Posterior cingulate gyrus (tissue), 11 donors: ENCODE results near the gene RBMS1.
A peak's percentile ranks its signal among the peaks of the same experiment; 100 is the strongest.
"Not testable (repeated sequence)": the region's sequence is repeated elsewhere in the genome, so short reads cannot be mapped to it uniquely, and the experiment has no call there.

Experiments used
- DNase-seq, 10 donors: peaks; one replicate each; pipeline versions ENCODE4 v3.0.0 to v3.0.0-alpha.2; 2020 to 2021; ENCODE audit warnings: mixed read lengths in 3 of 10
- intact Hi-C: fragments of 100-400 bp; cut with DNase I; formaldehyde crosslinking; loops from one replicate; pipeline ENCODE4 v1.15.1; 2023

RBMS1 gene

GRCh38 chr2:160368988-160369930, 124.3 kb downstream of the RBMS1 start:
- intact Hi-C loops, result no loop called here
- no peak for DNase-seq

- no peak for DNase-seq
- intact Hi-C loops, result no loop called here
Observed at GRCh38 chr2:160367887-160368286, 125.7 kb downstream of the RBMS1 start.

- DNase-seq, result not testable (repeated sequence)
Observed at GRCh38 chr2:160367139-160367538, 126.5 kb downstream of the RBMS1 start.

GRCh38 chr2:160366474-160366873, 127.1 kb downstream of the RBMS1 start:
- intact Hi-C loops, result no loop called here
- DNase-seq, result no peak

More at GRCh38 chr2:160367139-160367538, 126.5 kb downstream of the RBMS1 start:
- intact Hi-C loops, result not testable (repeated sequence)

- peak in 2 of 10 donors; percentile 40 to 81 for DNase-seq
- intact Hi-C loops, result no loop called here
Observed at GRCh38 chr2:160365716-160366367, 127.8 kb downstream of the RBMS1 start.

GRCh38 chr2:160364364-160364763, 129.2 kb downstream of the RBMS1 start:
- intact Hi-C loops, result no loop called here
- no peak for DNase-seq

GRCh38 chr2:160363961-160364360, 129.6 kb downstream of the RBMS1 start:
- intact Hi-C loops, result no loop called here
- DNase-seq, result no peak

GRCh38 chr2:160363055-160363454, 130.6 kb downstream of the RBMS1 start:
- intact Hi-C loops, result no loop called here
- DNase-seq, result no peak

GRCh38 chr2:160362541-160362940, 131.1 kb downstream of the RBMS1 start:
- DNase-seq, result no peak
- intact Hi-C loops, result no loop called here

- intact Hi-C loops, result no loop called here
- no peak for DNase-seq
Observed at GRCh38 chr2:160362018-160362417, 131.6 kb downstream of the RBMS1 start.

- intact Hi-C loops, result no loop called here
- no peak for DNase-seq
Observed at GRCh38 chr2:160360089-160360757, 133.4 kb downstream of the RBMS1 start.

- intact Hi-C loops, result no loop called here
- no peak for DNase-seq
Observed at GRCh38 chr2:160358046-160358445, 135.6 kb downstream of the RBMS1 start.

GRCh38 chr2:160356485-160356884, 137.1 kb downstream of the RBMS1 start:
- no peak for DNase-seq
- intact Hi-C loops, result no loop called here

- intact Hi-C loops, result no loop called here
- no peak for DNase-seq
Observed at GRCh38 chr2:160355080-160355479, 138.5 kb downstream of the RBMS1 start.

GRCh38 chr2:160354677-160355076, 138.9 kb downstream of the RBMS1 start:
- DNase-seq, result no peak
- intact Hi-C loops, result no loop called here

- intact Hi-C loops, result no loop called here
- DNase-seq, result no peak
Observed at GRCh38 chr2:160353813-160354212, 139.8 kb downstream of the RBMS1 start.

GRCh38 chr2:160353166-160353565, 140.4 kb downstream of the RBMS1 start:
- no peak for DNase-seq
- intact Hi-C loops, result no loop called here

- DNase-seq, result no peak
- intact Hi-C loops, result no loop called here
Observed at GRCh38 chr2:160352500-160352899, 141.1 kb downstream of the RBMS1 start.

GRCh38 chr2:160351956-160352355, 141.7 kb downstream of the RBMS1 start:
- no peak for DNase-seq
- intact Hi-C loops, result no loop called here

- intact Hi-C loops, result no loop called here
Observed at GRCh38 chr2:160349306-160349705, 144.3 kb downstream of the RBMS1 start.

GRCh38 chr2:160347269-160347863, 146.2 kb downstream of the RBMS1 start:
- intact Hi-C loops, result no loop called here
- DNase-seq, result no peak

More at GRCh38 chr2:160349306-160349705, 144.3 kb downstream of the RBMS1 start:
- no peak for DNase-seq
